MM.1S (cell line): ENCODE measurements around the gene FGF4.

Experiments used
- DNase-seq: peaks from one replicate; pipeline ENCODE4 v3.0.0-alpha.2; 2015
- H2AFZ ChIP-seq: fragments of 300-600 bp; sonication (generic); 2 replicates; pipeline ENCODE4 v1.6.0; 2016; ENCODE audit warnings: antibody characterized with exemption, low read length
- H3F3A ChIP-seq: fragments of 300-600 bp; sonication (generic); 2 replicates; pipeline ENCODE4 v1.6.1; 2016; ENCODE audit warnings: mild to moderate bottlenecking, antibody characterized with exemption, low read length, moderate library complexity, mixed read lengths; ENCODE audit not compliant: insufficient read depth
- H3K27ac ChIP-seq: fragments of 300-600 bp; sonication (generic); 2 replicates; pipeline ENCODE4 v1.5.1; 2016; ENCODE audit warnings: mild to moderate bottlenecking, low read length
- H3K27me3 ChIP-seq: fragments of 300-600 bp; sonication (generic); replicated peaks from 2 replicates; pipeline ENCODE4 v1.6.0; 2016; ENCODE audit warnings: low read length; ENCODE audit not compliant: insufficient read depth
- H3K36me3 ChIP-seq: fragments of 300-600 bp; sonication (generic); replicated peaks from 2 replicates; pipeline ENCODE4 v1.6.1; 2016; ENCODE audit warnings: mild to moderate bottlenecking, low read length, mixed read lengths; ENCODE audit not compliant: insufficient read depth
- H3K4me1 ChIP-seq: fragments of 300-600 bp; sonication (generic); 2 replicates; pipeline ENCODE4 v1.6.1; 2016; ENCODE audit warnings: low read length, mixed read lengths
- H3K4me2 ChIP-seq: fragments of 300-600 bp; sonication (generic); 2 replicates; pipeline ENCODE4 v1.6.0; 2016; ENCODE audit warnings: low read depth, low read length
- H3K4me3 ChIP-seq: fragments of 300-600 bp; sonication (generic); 2 replicates; pipeline ENCODE4 v1.5.1; 2016; ENCODE audit warnings: low read length, mixed read lengths
- H3K79me2 ChIP-seq: fragments of 300-600 bp; sonication (generic); 2 replicates; pipeline ENCODE4 v1.6.1; 2016; ENCODE audit warnings: mixed run types, low read length, mixed read lengths
- H3K9ac ChIP-seq: fragments of 300-600 bp; sonication (generic); 2 replicates; pipeline ENCODE4 v1.6.1; 2016; ENCODE audit warnings: low read length, mixed read lengths
- H3K9me2 ChIP-seq: fragments of 300-600 bp; sonication (generic); replicated peaks from 2 replicates; pipeline ENCODE4 v1.6.1; 2016; ENCODE audit warnings: mild to moderate bottlenecking, low read length, mixed read lengths; ENCODE audit not compliant: insufficient read depth
- H3K9me3 ChIP-seq: fragments of 300-600 bp; sonication (generic); replicated peaks from 2 replicates; pipeline ENCODE4 v1.6.1; 2016; ENCODE audit warnings: mild to moderate bottlenecking, low read length, mixed read lengths; ENCODE audit not compliant: insufficient read depth
- H4K20me1 ChIP-seq: fragments of 300-600 bp; sonication (generic); 2 replicates; pipeline ENCODE4 v1.6.1; 2016; ENCODE audit warnings: mild to moderate bottlenecking, low read length, moderate library complexity, mixed read lengths; ENCODE audit not compliant: insufficient read depth
- CTCF ChIP-seq: fragments of 300-600 bp; sonication (generic); IDR thresholded peaks from 2 replicates; pipeline ENCODE4 v1.5.1; 2016; ENCODE audit warnings: antibody characterized with exemption, low read length, mixed read lengths
- EZH2 ChIP-seq: fragments of 300-600 bp; sonication (generic); optimal IDR thresholded peaks from 2 replicates; pipeline ENCODE3; 2017; ENCODE audit warnings: low read depth, mild to moderate bottlenecking, antibody characterized with exemption, low read length, mixed read lengths
- EZH2phosphoT487 ChIP-seq: fragments of 300-600 bp; sonication (generic); IDR thresholded peaks from 2 replicates; pipeline ENCODE4 v1.6.1; 2018; ENCODE audit warnings: antibody characterized with exemption, low read length

Gene FGF4

DNA sequence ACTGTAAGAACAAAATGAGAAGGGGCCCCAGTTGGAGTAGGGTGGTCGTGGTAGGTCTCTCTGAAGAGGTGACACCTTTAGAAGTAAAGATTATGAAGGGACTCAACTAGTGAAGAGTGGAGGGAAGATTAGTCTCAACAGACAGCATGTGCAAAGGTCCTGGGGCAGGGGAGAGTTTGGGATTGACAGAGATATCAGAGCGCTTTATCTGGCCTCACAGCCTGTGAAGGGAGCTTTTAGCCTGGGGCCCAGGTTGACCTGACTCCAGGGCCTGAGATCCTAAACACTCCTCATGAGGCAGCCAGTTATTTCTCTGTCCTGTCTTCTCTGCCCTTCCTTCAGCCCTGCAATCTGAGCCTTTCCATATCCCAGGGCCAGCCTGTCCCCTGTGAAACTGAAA lies 27.9 kb upstream of the FGF4 start:
- H3F3A ChIP-seq = no peaks in the 10 kb centered on the region
- no peaks in the 10 kb centered on the region for H4K20me1 ChIP-seq
- H2AFZ ChIP-seq = no peak overlapping the region
- no peaks in the 10 kb centered on the region for H3K9me2 ChIP-seq
- H3K4me3 ChIP-seq = no peak overlapping the region
- H3K9ac ChIP-seq = no peak overlapping the region
- H3K4me2 ChIP-seq = no peak overlapping the region
- no peak for TF ChIP-seq EZH2
- no peak for TF ChIP-seq CTCF
- no peak for TF ChIP-seq EZH2phosphoT487
- H3K79me2 ChIP-seq = no peaks in the 10 kb centered on the region
- DNase-seq = no peak
- H3K36me3 ChIP-seq = no peaks in the 10 kb centered on the region
- H3K9me3 ChIP-seq = no peaks in the 10 kb centered on the region
- peaks cover 52% of the 10 kb centered on the region for H3K27me3 ChIP-seq
- no peaks in the 10 kb centered on the region for H3K4me1 ChIP-seq
- no peak overlapping the region for H3K27ac ChIP-seq

- Histone ChIP-seq H3F3A (no peaks in the 10 kb centered on the region), H3K9me3 (no peaks in the 10 kb centered on the region), H3K4me3 (no peak overlapping the region), H3K27me3 (peaks cover 52% of the 10 kb centered on the region), H3K4me2 (no peak overlapping the region), H3K27ac (no peak overlapping the region), H2AFZ (no peak overlapping the region), H3K79me2 (no peaks in the 10 kb centered on the region), H3K36me3 (no peaks in the 10 kb centered on the region), H3K9ac (no peak overlapping the region), H3K9me2 (no peaks in the 10 kb centered on the region), H3K4me1 (no peaks in the 10 kb centered on the region), H4K20me1 (no peaks in the 10 kb centered on the region)
- no peak for TF ChIP-seq CTCF
- no peak for TF ChIP-seq EZH2
- TF ChIP-seq EZH2phosphoT487 = no peak
- DNase-seq = no peak
Observed at GRCh38 chr11:69802590-69802989, 27.4 kb upstream of the FGF4 start.

- Histone ChIP-seq H3K27me3 (peaks cover 52% of the 10 kb centered on the region), H4K20me1 (no peaks in the 10 kb centered on the region), H3K4me3 (no peak overlapping the region), H3K27ac (no peak overlapping the region), H3F3A (no peaks in the 10 kb centered on the region), H3K9me3 (no peaks in the 10 kb centered on the region), H3K4me2 (no peak overlapping the region), H3K9ac (no peak overlapping the region), H2AFZ (no peak overlapping the region), H3K36me3 (no peaks in the 10 kb centered on the region), H3K4me1 (no peaks in the 10 kb centered on the region), H3K79me2 (no peaks in the 10 kb centered on the region), H3K9me2 (no peaks in the 10 kb centered on the region)
- DNase-seq = no peak
- TF ChIP-seq CTCF = peak; percentile 73
- TF ChIP-seq EZH2 = no peak
- TF ChIP-seq EZH2phosphoT487 = no peak
Observed at GRCh38 chr11:69801513-69802335, 26.6 kb upstream of the FGF4 start.
